Brain microvascular endothelial cell (primary cell): Measurements from ENCODE around the gene MEGF11.

Experiments used
- DNase-seq: peaks from one replicate; pipeline ENCODE4 v3.0.0-alpha.2; 2020
- H3K27ac ChIP-seq: fragments of 250-450 bp; sonication (Bioruptor Pico); 2 replicates; pipeline ENCODE4 v1.5.1; 2020; ENCODE audit warnings: mild to moderate bottlenecking, moderate library complexity
- H3K27me3 ChIP-seq: fragments of 250-450 bp; sonication (Bioruptor Pico); replicated peaks from 2 replicates; pipeline ENCODE4 v1.5.1; 2020; ENCODE audit warnings: mild to moderate bottlenecking
- H3K36me3 ChIP-seq: fragments of 250-450 bp; sonication (Bioruptor Pico); replicated peaks from 2 replicates; pipeline ENCODE4 v1.5.1; 2020; ENCODE audit warnings: mild to moderate bottlenecking
- H3K4me3 ChIP-seq: 2 replicates; pipeline ENCODE4 v1.5.1; 2011; ENCODE audit warnings: low read depth, mild to moderate bottlenecking, control low read depth, low read length, moderate library complexity
- in situ Hi-C: cut with HindIII; loops from 2 replicates; pipeline ENCODE4 v1.10.0; 2017; ENCODE audit warnings: low sequenced_read_pairs, low pct_ligation_motif_present
- TF ChIP-seq, protein P1 (sequence below): IDR thresholded peaks from 2 replicates; pipeline ENCODE4 v1.5.1; 2011; ENCODE audit warnings: low read depth, mild to moderate bottlenecking, moderate library complexity, low read length, control low read depth, inconsistent platforms; ENCODE audit errors: missing control alignments

Gene MEGF11

DNA sequence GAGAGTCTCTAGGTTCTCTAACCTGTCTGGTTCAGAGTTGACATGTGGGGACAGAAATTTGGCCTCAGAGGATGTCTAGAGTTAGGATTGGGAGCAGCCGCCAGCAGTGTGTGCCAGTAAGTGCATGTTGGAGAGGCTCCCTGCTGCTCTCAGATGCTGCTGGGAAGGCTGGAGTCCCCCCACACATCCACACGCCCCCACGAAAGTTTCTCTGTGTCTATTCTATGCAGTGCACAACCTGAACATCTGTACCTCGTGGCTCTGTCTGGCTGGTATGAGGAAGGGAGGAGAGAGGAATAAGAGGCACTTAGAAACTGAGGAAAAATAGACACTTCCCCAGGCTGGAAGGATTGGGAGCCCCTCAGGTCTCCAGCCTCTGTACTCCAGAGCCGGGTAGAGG is 252.5 kb downstream of the MEGF11 start:
- TF ChIP-seq, protein P1, sequence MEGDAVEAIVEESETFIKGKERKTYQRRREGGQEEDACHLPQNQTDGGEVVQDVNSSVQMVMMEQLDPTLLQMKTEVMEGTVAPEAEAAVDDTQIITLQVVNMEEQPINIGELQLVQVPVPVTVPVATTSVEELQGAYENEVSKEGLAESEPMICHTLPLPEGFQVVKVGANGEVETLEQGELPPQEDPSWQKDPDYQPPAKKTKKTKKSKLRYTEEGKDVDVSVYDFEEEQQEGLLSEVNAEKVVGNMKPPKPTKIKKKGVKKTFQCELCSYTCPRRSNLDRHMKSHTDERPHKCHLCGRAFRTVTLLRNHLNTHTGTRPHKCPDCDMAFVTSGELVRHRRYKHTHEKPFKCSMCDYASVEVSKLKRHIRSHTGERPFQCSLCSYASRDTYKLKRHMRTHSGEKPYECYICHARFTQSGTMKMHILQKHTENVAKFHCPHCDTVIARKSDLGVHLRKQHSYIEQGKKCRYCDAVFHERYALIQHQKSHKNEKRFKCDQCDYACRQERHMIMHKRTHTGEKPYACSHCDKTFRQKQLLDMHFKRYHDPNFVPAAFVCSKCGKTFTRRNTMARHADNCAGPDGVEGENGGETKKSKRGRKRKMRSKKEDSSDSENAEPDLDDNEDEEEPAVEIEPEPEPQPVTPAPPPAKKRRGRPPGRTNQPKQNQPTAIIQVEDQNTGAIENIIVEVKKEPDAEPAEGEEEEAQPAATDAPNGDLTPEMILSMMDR, result no peak
- in situ Hi-C loops, result no loop called here
- H3K4me3 ChIP-seq, result no peak overlapping the region

DNA sequence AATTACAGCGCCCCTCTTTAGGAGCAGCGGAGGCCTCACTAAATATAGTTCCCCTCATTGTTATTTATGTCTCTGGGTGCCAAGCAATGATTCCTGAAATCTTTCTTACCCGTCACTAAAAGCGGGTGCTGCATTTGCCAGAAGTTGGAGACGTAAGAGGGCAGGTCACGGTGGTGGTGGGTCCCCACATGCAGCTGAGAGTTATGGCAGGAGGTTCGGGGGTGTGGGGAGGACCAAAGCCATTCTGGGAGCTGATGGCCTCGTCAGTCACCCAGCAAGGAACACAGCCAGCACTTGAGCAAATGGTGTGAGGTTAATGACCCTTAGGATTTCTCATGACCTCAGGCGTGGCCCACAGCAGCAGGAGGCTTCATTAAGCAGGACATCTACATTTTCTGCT is 255.1 kb downstream of the MEGF11 start:
- Histone ChIP-seq H3K27ac (no peak overlapping the region), H3K4me3 (no peak overlapping the region), H3K36me3 (no peaks in the 10 kb centered on the region), H3K27me3 (no peaks in the 10 kb centered on the region)
- in situ Hi-C loops, result no loop called here
- no peak for DNase-seq
- TF ChIP-seq, protein P1, result no peak

More for the DNA sequence above, 252.5 kb downstream of the MEGF11 start:
- Histone ChIP-seq H3K36me3 (no peaks in the 10 kb centered on the region), H3K27me3 (no peaks in the 10 kb centered on the region), H3K27ac (no peak overlapping the region)
- DNase-seq, result no peak

DNA sequence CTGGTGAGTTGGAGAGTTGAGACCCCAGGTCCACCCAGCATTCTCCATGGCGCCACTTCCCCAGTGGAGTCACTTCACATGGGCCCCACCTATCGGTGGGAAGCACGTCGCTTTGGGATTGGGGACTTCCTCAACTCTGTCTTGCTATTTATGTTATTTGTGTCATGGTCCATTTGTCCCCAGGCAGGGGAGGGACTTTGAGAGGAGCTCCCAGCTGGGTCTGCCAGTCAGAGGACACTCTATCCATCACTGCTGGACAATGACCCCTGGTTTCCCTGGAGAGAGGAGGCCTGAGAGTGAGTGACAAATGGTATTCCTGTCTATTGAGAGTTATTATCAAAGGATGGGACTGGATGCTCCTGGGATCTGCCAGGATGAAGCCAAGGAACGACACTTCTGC is 256.6 kb downstream of the MEGF11 start:
- H3K4me3 ChIP-seq, result no peak overlapping the region
- peaks cover 3% of the 10 kb centered on the region for H3K27me3 ChIP-seq
- no peak overlapping the region for H3K27ac ChIP-seq
- DNase-seq, result no peak
- in situ Hi-C loops, result no loop called here
- H3K36me3 ChIP-seq, result no peaks in the 10 kb centered on the region
- TF ChIP-seq, protein P1, result no peak

DNA sequence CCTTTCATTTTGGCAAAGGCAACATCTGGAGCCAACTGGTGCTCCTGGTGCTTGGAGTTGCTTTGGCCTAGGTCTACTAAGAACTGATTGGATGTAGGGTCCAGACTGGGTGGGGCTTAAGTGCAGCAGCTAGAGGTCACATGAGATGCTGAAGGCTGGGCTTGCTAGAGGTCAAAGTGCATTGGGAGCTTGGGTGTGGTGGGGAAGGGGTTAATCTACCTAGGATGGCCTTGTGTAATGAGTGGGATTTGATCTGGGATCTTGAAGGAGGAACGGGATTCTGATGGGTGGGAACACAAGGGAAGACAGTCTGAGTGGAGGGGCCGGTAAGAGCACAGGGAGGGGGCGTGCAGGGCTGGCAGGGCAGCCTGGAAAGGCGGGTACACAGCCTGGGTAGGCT is 258.7 kb downstream of the MEGF11 start:
- TF ChIP-seq, protein P1, result no peak
- in situ Hi-C loops, result no loop called here
- Histone ChIP-seq H3K4me3 (no peak overlapping the region), H3K27ac (no peak overlapping the region), H3K36me3 (no peaks in the 10 kb centered on the region), H3K27me3 (peaks cover 9% of the 10 kb centered on the region)
- DNase-seq, result no peak

DNA sequence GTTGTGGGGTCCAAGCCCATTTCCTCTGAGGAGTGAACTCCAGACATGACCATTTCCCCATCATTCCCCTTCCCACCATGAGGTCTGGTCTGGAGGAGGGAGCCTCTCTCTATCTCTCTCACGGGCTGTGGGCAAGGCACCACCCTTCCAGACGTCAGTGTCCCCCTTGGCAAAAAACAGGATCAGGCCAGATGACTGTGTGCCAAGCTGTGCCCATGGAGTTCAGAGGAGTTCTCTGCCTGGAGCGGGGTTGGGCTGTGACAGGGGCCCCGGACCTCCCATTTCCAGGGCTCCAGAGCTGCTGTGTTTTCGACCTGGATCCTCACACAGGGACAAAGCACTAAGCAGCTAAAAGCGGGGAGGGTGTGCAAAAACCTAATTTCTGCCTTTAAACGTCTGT is 259.8 kb downstream of the MEGF11 start:
- no peak for DNase-seq
- TF ChIP-seq, protein P1, result no peak
- H3K27ac ChIP-seq, result no peak overlapping the region
- in situ Hi-C loops, result no loop called here
- H3K4me3 ChIP-seq, result no peak overlapping the region
- H3K36me3 ChIP-seq, result no peaks in the 10 kb centered on the region
- peaks cover 9% of the 10 kb centered on the region for H3K27me3 ChIP-seq

DNA sequence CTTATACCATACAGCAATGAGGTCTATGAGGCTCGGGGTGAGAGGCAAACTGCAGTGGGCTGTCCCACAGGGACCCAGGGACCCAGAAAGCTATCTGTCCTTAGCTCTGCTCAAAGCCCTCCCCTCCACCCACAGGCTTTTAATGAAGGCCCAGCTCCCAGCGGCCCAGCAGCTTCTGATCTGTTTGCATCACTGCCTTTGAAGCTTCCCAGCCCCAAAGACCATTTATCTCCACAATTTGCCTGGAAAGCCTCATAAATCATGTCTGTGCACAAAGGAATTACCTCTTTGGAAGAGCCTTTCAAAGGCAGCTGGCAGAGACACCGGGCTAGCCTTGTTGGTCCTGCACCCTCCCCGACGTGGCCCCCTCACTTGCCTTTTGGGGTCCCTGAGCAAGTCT is 260.3 kb downstream of the MEGF11 start:
- no peak for DNase-seq
- no peak overlapping the region for H3K27ac ChIP-seq
- H3K36me3 ChIP-seq, result no peaks in the 10 kb centered on the region
- peaks cover 9% of the 10 kb centered on the region for H3K27me3 ChIP-seq
- H3K4me3 ChIP-seq, result no peak overlapping the region
- in situ Hi-C loops, result no loop called here
- TF ChIP-seq, protein P1, result no peak
